Measurements from ENCODE around the gene RNF19B. TPM values are rescaled to one million over a fixed set of nuclear protein-coding genes. Genes with fewer than 3 reads are reported as not detected.

Gene RNF19B
- total RNA-seq, 1 experiment from 2014 or later = 22.5 TPM

- Histone ChIP-seq H3K36me3 (ENCODE audit: control insufficient read depth in 1 of 2, insufficient read depth in 2 of 2, low read length in 2 of 2) (no peaks in the 10 kb centered on the region), H3K27ac (ENCODE audit: low read depth, low read length) (no peak overlapping the region), H3K4me2 (ENCODE audit: low read length) (no peak overlapping the region), H4K20me1 (ENCODE audit: insufficient read depth) (no peaks in the 10 kb centered on the region), H2AFZ (ENCODE audit: low read depth, low read length, poor library complexity, severe bottlenecking) (no peak overlapping the region), H3K27me3 (ENCODE audit: insufficient read depth, low read length) (no peaks in the 10 kb centered on the region), H3K4me1 (ENCODE audit: control insufficient read depth in 1 of 2, insufficient read depth in 2 of 2, low read length in 2 of 2) (peaks cover 0 to 14% of the 10 kb centered on the region in 2 experiments; a peak in 1 of 4 replicates), H3K79me2 (ENCODE audit: insufficient read depth, low read length) (no peaks in the 10 kb centered on the region), H3K9me3 (ENCODE audit: control insufficient read depth in 1 of 2, insufficient read depth in 1 of 2, low read depth in 1 of 2, low read length in 2 of 2) (no peaks in the 10 kb centered on the region), H3K9me2 (ENCODE audit: insufficient read depth) (no peaks in the 10 kb centered on the region), H3K4me3 (replicated peaks in 1 of 2; ENCODE audit: low read depth in 1 of 2, low read length in 2 of 2) (no peak overlapping the region), H3K9ac (ENCODE audit: low read length) (no peak overlapping the region)
- no peak for DNase-seq (ENCODE audit: low read depth, low spot score)
- TF ChIP-seq POLR2A (IDR thresholded peaks at IDR 0.05; ENCODE audit: borderline replicate concordance, extremely low read depth, insufficient read depth, insufficient read length) = no peak
- TF ChIP-seq CTCF (IDR thresholded peaks at IDR 0.05 in 2 of 3, conservative IDR thresholded peaks at IDR 0.05 in 1 of 3; ENCODE audit: borderline replicate concordance in 1 of 3, insufficient read depth in 1 of 3, low read depth in 2 of 3, low read length in 2 of 3) = no peak
- no peak for TF ChIP-seq EZH2 (IDR thresholded peaks at IDR 0.05)
- TF ChIP-seq CBX3 (IDR thresholded peaks at IDR 0.05; ENCODE audit: low read depth) = no peak
- no peak for TF ChIP-seq CEBPB (IDR thresholded peaks at IDR 0.05; ENCODE audit: low read depth)
- no peak for TF ChIP-seq SP1 (IDR thresholded peaks at IDR 0.05; ENCODE audit: low read depth)
- TF ChIP-seq SIN3A (IDR thresholded peaks at IDR 0.05; ENCODE audit: low read depth) = no peak
- ChIA-PET RAD21 (ENCODE audit: low non-redundant PET in 1 of 2, low total read pairs in 2 of 2, uncharacterized antibody in 2 of 2, unreplicated experiment in 2 of 2) (interaction anchor here in 1 of 2 experiments (0.6 kb wide), 1 partner anchor 281 kb away, joined by 3 read pairs; no protein-coding TSS in a partner anchor), POLR2A (no interaction called here), CTCF (interaction anchor here (1.4 kb wide), 1 partner anchor 14 kb away, joined by 3 read pairs; no protein-coding TSS in a partner anchor)
- no TSS peak for BruUV-seq (replicated peaks)
- intact Hi-C loops (cut with micrococcal nuclease) = no loop called here
- no peak for ATAC-seq
Observed at GRCh38 chr1:32890516-32891240, 73.9 kb downstream of the RNF19B start.

All from HCT116 (cell line).